Stimulated activated effector memory CD8-positive, alpha-beta T cell treated with anti-CD3 and anti-CD28 coated beads, Interleukin-12 subunit alpha, Interleukin-12 subunit beta, amount 100 ng/mL, for 72 hours (primary cell): Measurements from ENCODE around the gene PRUNE2.

Experiments used
- ATAC-seq: fragments of 150-1000 bp; cut with Tn5 transposase; 2 replicates; pipeline ENCODE4 v1.10.0; 2021
- DNase-seq, 2 donors: peaks; one replicate each; pipeline ENCODE4 v3.0.0; 2021 to 2022; ENCODE audit warnings: low spot score in 2 of 2
- H3K27ac Mint-ChIP-seq: one replicate; pipeline ENCODE4 v1.8.0; 2022; ENCODE audit warnings: mild to moderate bottlenecking, mixed read lengths
- H3K36me3 Mint-ChIP-seq: one replicate; pipeline ENCODE4 v1.8.0; 2022; ENCODE audit warnings: mild to moderate bottlenecking, mixed read lengths
- H3K4me1 Mint-ChIP-seq: one replicate; pipeline ENCODE4 v1.8.0; 2022; ENCODE audit warnings: mixed read lengths
- H3K4me3 Mint-ChIP-seq: one replicate; pipeline ENCODE4 v1.8.0; 2022; ENCODE audit warnings: mild to moderate bottlenecking, mixed read lengths
- H3K9me3 Mint-ChIP-seq: one replicate; pipeline ENCODE4 v1.8.0; 2022; ENCODE audit warnings: mixed read lengths

The PRUNE2 gene

GRCh38 chr9:76646249-76646648, 259.7 kb downstream of the PRUNE2 start:
- Mint-ChIP-seq H3K9me3 (no peaks in the 10 kb centered on the region), H3K4me3 (no peak overlapping the region), H3K36me3 (no peaks in the 10 kb centered on the region), H3K4me1 (peaks cover 8% of the 10 kb centered on the region), H3K27ac (no peak overlapping the region)
- DNase-seq, result no peak
- no peak for ATAC-seq

- Mint-ChIP-seq H3K4me1 (no peaks in the 10 kb centered on the region), H3K4me3 (no peak overlapping the region), H3K36me3 (no peaks in the 10 kb centered on the region), H3K9me3 (no peaks in the 10 kb centered on the region), H3K27ac (no peak overlapping the region)
- ATAC-seq (no peak), DNase-seq (no peak)
These were observed 261.2 kb downstream of the PRUNE2 start for GRCh38 chr9:76644647-76645250.

GRCh38 chr9:76644171-76644570, 261.7 kb downstream of the PRUNE2 start:
- DNase-seq (no peak), ATAC-seq (no peak)
- Mint-ChIP-seq H3K9me3 (no peaks in the 10 kb centered on the region), H3K36me3 (no peaks in the 10 kb centered on the region), H3K4me3 (no peak overlapping the region), H3K27ac (no peak overlapping the region), H3K4me1 (no peaks in the 10 kb centered on the region)

- H3K27ac Mint-ChIP-seq, result no peak overlapping the region
- H3K4me3 Mint-ChIP-seq, result no peak overlapping the region
- DNase-seq (no peak), ATAC-seq (no peak)
- H3K9me3 Mint-ChIP-seq, result no peaks in the 10 kb centered on the region
- H3K4me1 Mint-ChIP-seq, result no peaks in the 10 kb centered on the region
- H3K36me3 Mint-ChIP-seq, result no peaks in the 10 kb centered on the region
These were observed 262.4 kb downstream of the PRUNE2 start for GRCh38 chr9:76643399-76644117.

GRCh38 chr9:76642701-76643209, 263.2 kb downstream of the PRUNE2 start:
- ATAC-seq, result no peak

GRCh38 chr9:76642074-76642473, 263.8 kb downstream of the PRUNE2 start:
- no peak overlapping the region for H3K27ac Mint-ChIP-seq
- ATAC-seq, result no peak
- DNase-seq, result no peak
- peaks cover 5% of the 10 kb centered on the region for H3K4me1 Mint-ChIP-seq
- H3K36me3 Mint-ChIP-seq, result no peaks in the 10 kb centered on the region
- no peaks in the 10 kb centered on the region for H3K9me3 Mint-ChIP-seq
- no peak overlapping the region for H3K4me3 Mint-ChIP-seq

More at GRCh38 chr9:76642701-76643209, 263.2 kb downstream of the PRUNE2 start:
- DNase-seq, result no peak
- Mint-ChIP-seq H3K4me3 (no peak overlapping the region), H3K4me1 (no peaks in the 10 kb centered on the region), H3K27ac (no peak overlapping the region), H3K9me3 (no peaks in the 10 kb centered on the region), H3K36me3 (no peaks in the 10 kb centered on the region)

- H3K4me1 Mint-ChIP-seq, result peaks cover 6% of the 10 kb centered on the region
- DNase-seq (no peak), ATAC-seq (no peak)
- H3K9me3 Mint-ChIP-seq, result no peaks in the 10 kb centered on the region
- no peaks in the 10 kb centered on the region for H3K36me3 Mint-ChIP-seq
- H3K27ac Mint-ChIP-seq, result no peak overlapping the region
- no peak overlapping the region for H3K4me3 Mint-ChIP-seq
These were observed 267.9 kb downstream of the PRUNE2 start for GRCh38 chr9:76638001-76638400.

GRCh38 chr9:76637416-76637815, 268.5 kb downstream of the PRUNE2 start:
- H3K36me3 Mint-ChIP-seq, result no peaks in the 10 kb centered on the region
- DNase-seq (no peak), ATAC-seq (no peak)
- no peak overlapping the region for H3K27ac Mint-ChIP-seq
- peaks cover 6% of the 10 kb centered on the region for H3K4me1 Mint-ChIP-seq
- no peaks in the 10 kb centered on the region for H3K9me3 Mint-ChIP-seq
- no peak overlapping the region for H3K4me3 Mint-ChIP-seq

GRCh38 chr9:76634356-76635054, 271.4 kb downstream of the PRUNE2 start:
- Mint-ChIP-seq H3K4me3 (no peak overlapping the region), H3K27ac (no peak overlapping the region), H3K36me3 (no peaks in the 10 kb centered on the region), H3K4me1 (peaks cover 9% of the 10 kb centered on the region), H3K9me3 (no peaks in the 10 kb centered on the region)
- ATAC-seq (no peak), DNase-seq (no peak)

GRCh38 chr9:76630916-76631315, 275.0 kb downstream of the PRUNE2 start:
- Mint-ChIP-seq H3K36me3 (no peaks in the 10 kb centered on the region), H3K4me1 (peaks cover 6% of the 10 kb centered on the region), H3K4me3 (no peak overlapping the region), H3K9me3 (no peaks in the 10 kb centered on the region), H3K27ac (no peak overlapping the region)
- DNase-seq (no peak), ATAC-seq (no peak)

GRCh38 chr9:76629205-76629990, 276.5 kb downstream of the PRUNE2 start:
- Mint-ChIP-seq H3K4me1 (peaks cover 6% of the 10 kb centered on the region), H3K9me3 (no peaks in the 10 kb centered on the region), H3K27ac (no peak overlapping the region), H3K36me3 (no peaks in the 10 kb centered on the region), H3K4me3 (no peak overlapping the region)
- ATAC-seq (peak; percentile 34), DNase-seq (no peak)

- ATAC-seq, result no peak
- no peaks in the 10 kb centered on the region for H3K9me3 Mint-ChIP-seq
- no peak for DNase-seq
- H3K27ac Mint-ChIP-seq, result no peak overlapping the region
- no peak overlapping the region for H3K4me3 Mint-ChIP-seq
- H3K4me1 Mint-ChIP-seq, result peaks cover 6% of the 10 kb centered on the region
- H3K36me3 Mint-ChIP-seq, result no peaks in the 10 kb centered on the region
These were observed 277.8 kb downstream of the PRUNE2 start for GRCh38 chr9:76628155-76628554.

- no peaks in the 10 kb centered on the region for H3K9me3 Mint-ChIP-seq
- no peak overlapping the region for H3K4me3 Mint-ChIP-seq
- no peak for ATAC-seq
- peaks cover 6% of the 10 kb centered on the region for H3K4me1 Mint-ChIP-seq
- no peak for DNase-seq
- no peak overlapping the region for H3K27ac Mint-ChIP-seq
- no peaks in the 10 kb centered on the region for H3K36me3 Mint-ChIP-seq
These were observed 278.9 kb downstream of the PRUNE2 start for GRCh38 chr9:76626980-76627379.

- H3K27ac Mint-ChIP-seq, result no peak overlapping the region
- H3K9me3 Mint-ChIP-seq, result no peaks in the 10 kb centered on the region
- ATAC-seq, result no peak
- H3K36me3 Mint-ChIP-seq, result no peaks in the 10 kb centered on the region
- H3K4me3 Mint-ChIP-seq, result no peak overlapping the region
- peaks cover 6% of the 10 kb centered on the region for H3K4me1 Mint-ChIP-seq
- DNase-seq, result no peak
These were observed 279.8 kb downstream of the PRUNE2 start for GRCh38 chr9:76626141-76626540.

GRCh38 chr9:76624391-76625048, 281.4 kb downstream of the PRUNE2 start:
- no peaks in the 10 kb centered on the region for H3K9me3 Mint-ChIP-seq
- H3K4me3 Mint-ChIP-seq, result no peak overlapping the region
- no peak overlapping the region for H3K27ac Mint-ChIP-seq
- peaks cover 2% of the 10 kb centered on the region for H3K4me1 Mint-ChIP-seq
- no peak for DNase-seq
- ATAC-seq, result no peak
- no peaks in the 10 kb centered on the region for H3K36me3 Mint-ChIP-seq
